MM.1S (cell line): Measurements from ENCODE around the gene HSPA2.

Experiments
- DNase-seq: peaks from one replicate; pipeline ENCODE4 v3.0.0-alpha.2; 2015
- H2AFZ ChIP-seq: fragments of 300-600 bp; sonication (generic); 2 replicates; pipeline ENCODE4 v1.6.0; 2016; ENCODE audit warnings: antibody characterized with exemption, low read length
- H3F3A ChIP-seq: fragments of 300-600 bp; sonication (generic); 2 replicates; pipeline ENCODE4 v1.6.1; 2016; ENCODE audit warnings: mild to moderate bottlenecking, antibody characterized with exemption, low read length, moderate library complexity, mixed read lengths; ENCODE audit not compliant: insufficient read depth
- H3K27ac ChIP-seq: fragments of 300-600 bp; sonication (generic); 2 replicates; pipeline ENCODE4 v1.5.1; 2016; ENCODE audit warnings: mild to moderate bottlenecking, low read length
- H3K27me3 ChIP-seq: fragments of 300-600 bp; sonication (generic); replicated peaks from 2 replicates; pipeline ENCODE4 v1.6.0; 2016; ENCODE audit warnings: low read length; ENCODE audit not compliant: insufficient read depth
- H3K36me3 ChIP-seq: fragments of 300-600 bp; sonication (generic); replicated peaks from 2 replicates; pipeline ENCODE4 v1.6.1; 2016; ENCODE audit warnings: mild to moderate bottlenecking, low read length, mixed read lengths; ENCODE audit not compliant: insufficient read depth
- H3K4me1 ChIP-seq: fragments of 300-600 bp; sonication (generic); 2 replicates; pipeline ENCODE4 v1.6.1; 2016; ENCODE audit warnings: low read length, mixed read lengths
- H3K4me2 ChIP-seq: fragments of 300-600 bp; sonication (generic); 2 replicates; pipeline ENCODE4 v1.6.0; 2016; ENCODE audit warnings: low read depth, low read length
- H3K4me3 ChIP-seq: fragments of 300-600 bp; sonication (generic); 2 replicates; pipeline ENCODE4 v1.5.1; 2016; ENCODE audit warnings: low read length, mixed read lengths
- H3K79me2 ChIP-seq: fragments of 300-600 bp; sonication (generic); 2 replicates; pipeline ENCODE4 v1.6.1; 2016; ENCODE audit warnings: mixed run types, low read length, mixed read lengths
- H3K9ac ChIP-seq: fragments of 300-600 bp; sonication (generic); 2 replicates; pipeline ENCODE4 v1.6.1; 2016; ENCODE audit warnings: low read length, mixed read lengths
- H3K9me2 ChIP-seq: fragments of 300-600 bp; sonication (generic); replicated peaks from 2 replicates; pipeline ENCODE4 v1.6.1; 2016; ENCODE audit warnings: mild to moderate bottlenecking, low read length, mixed read lengths; ENCODE audit not compliant: insufficient read depth
- H3K9me3 ChIP-seq: fragments of 300-600 bp; sonication (generic); replicated peaks from 2 replicates; pipeline ENCODE4 v1.6.1; 2016; ENCODE audit warnings: mild to moderate bottlenecking, low read length, mixed read lengths; ENCODE audit not compliant: insufficient read depth
- H4K20me1 ChIP-seq: fragments of 300-600 bp; sonication (generic); 2 replicates; pipeline ENCODE4 v1.6.1; 2016; ENCODE audit warnings: mild to moderate bottlenecking, low read length, moderate library complexity, mixed read lengths; ENCODE audit not compliant: insufficient read depth
- CTCF ChIP-seq: fragments of 300-600 bp; sonication (generic); IDR thresholded peaks from 2 replicates; pipeline ENCODE4 v1.5.1; 2016; ENCODE audit warnings: antibody characterized with exemption, low read length, mixed read lengths
- EZH2 ChIP-seq: fragments of 300-600 bp; sonication (generic); optimal IDR thresholded peaks from 2 replicates; pipeline ENCODE3; 2017; ENCODE audit warnings: low read depth, mild to moderate bottlenecking, antibody characterized with exemption, low read length, mixed read lengths
- EZH2phosphoT487 ChIP-seq: fragments of 300-600 bp; sonication (generic); IDR thresholded peaks from 2 replicates; pipeline ENCODE4 v1.6.1; 2018; ENCODE audit warnings: antibody characterized with exemption, low read length

The HSPA2 gene

GRCh38 chr14:64531567-64531966 lies 9.0 kb upstream of the HSPA2 start:
- H3F3A ChIP-seq, result no peaks in the 10 kb centered on the region
- H4K20me1 ChIP-seq, result no peaks in the 10 kb centered on the region
- H3K79me2 ChIP-seq, result no peaks in the 10 kb centered on the region
- TF ChIP-seq EZH2phosphoT487, result no peak
- no peak for TF ChIP-seq CTCF
- TF ChIP-seq EZH2, result no peak
- no peak overlapping the region for H3K4me3 ChIP-seq
- no peak overlapping the region for H3K4me2 ChIP-seq
- no peaks in the 10 kb centered on the region for H3K9me2 ChIP-seq
- no peak overlapping the region for H3K27ac ChIP-seq
- no peak overlapping the region for H3K9ac ChIP-seq
- H3K36me3 ChIP-seq, result no peaks in the 10 kb centered on the region
- no peak overlapping the region for H2AFZ ChIP-seq
- no peaks in the 10 kb centered on the region for H3K27me3 ChIP-seq
- no peaks in the 10 kb centered on the region for H3K9me3 ChIP-seq
- DNase-seq, result no peak
- no peaks in the 10 kb centered on the region for H3K4me1 ChIP-seq

- Histone ChIP-seq H3K4me1 (no peaks in the 10 kb centered on the region), H3K4me3 (no peak overlapping the region), H3K27me3 (no peaks in the 10 kb centered on the region), H3K79me2 (no peaks in the 10 kb centered on the region), H3K9me3 (no peaks in the 10 kb centered on the region), H3K27ac (no peak overlapping the region), H2AFZ (no peak overlapping the region), H3F3A (no peaks in the 10 kb centered on the region), H3K9ac (no peak overlapping the region), H3K36me3 (no peaks in the 10 kb centered on the region), H4K20me1 (no peaks in the 10 kb centered on the region), H3K9me2 (no peaks in the 10 kb centered on the region), H3K4me2 (no peak overlapping the region)
- DNase-seq, result no peak
- TF ChIP-seq EZH2phosphoT487, result no peak
- TF ChIP-seq CTCF, result no peak
- TF ChIP-seq EZH2, result no peak
These were observed 3.9 kb upstream of the HSPA2 start for GRCh38 chr14:64536488-64537245.

- no peaks in the 10 kb centered on the region for H3K9me3 ChIP-seq
- H3K9me2 ChIP-seq, result no peaks in the 10 kb centered on the region
- H3K4me3 ChIP-seq, result no peak overlapping the region
- no peaks in the 10 kb centered on the region for H3K27me3 ChIP-seq
- H3F3A ChIP-seq, result no peaks in the 10 kb centered on the region
- H3K4me1 ChIP-seq, result no peaks in the 10 kb centered on the region
- no peaks in the 10 kb centered on the region for H3K79me2 ChIP-seq
- no peak overlapping the region for H3K4me2 ChIP-seq
- no peak overlapping the region for H3K27ac ChIP-seq
- no peaks in the 10 kb centered on the region for H3K36me3 ChIP-seq
- no peak overlapping the region for H2AFZ ChIP-seq
- no peak overlapping the region for H3K9ac ChIP-seq
- no peaks in the 10 kb centered on the region for H4K20me1 ChIP-seq
- TF ChIP-seq EZH2, result no peak
- TF ChIP-seq EZH2phosphoT487, result no peak
- no peak for TF ChIP-seq CTCF
- no peak for DNase-seq
These were observed 875 bp downstream of the HSPA2 start for GRCh38 chr14:64541261-64541971.
